Ishikawa (cell line): ENCODE results near the gene SEMA3D.

Source experiments
- CREB1 ChIP-seq: IDR thresholded peaks from 2 replicates; pipeline ENCODE4 v1.6.1; 2012; ENCODE audit warnings: low read depth
- EP300 ChIP-seq: IDR thresholded peaks from 2 replicates; pipeline ENCODE4 v1.6.1; 2012; ENCODE audit warnings: borderline replicate concordance
- FOXM1 ChIP-seq: IDR thresholded peaks from 2 replicates; pipeline ENCODE4 v1.6.1; 2012; ENCODE audit warnings: low read depth, borderline replicate concordance
- RAD21 ChIP-seq: IDR thresholded peaks from 2 replicates; pipeline ENCODE4 v1.6.1; 2012; ENCODE audit warnings: low read depth
- TEAD4 ChIP-seq: IDR thresholded peaks from 2 replicates; pipeline ENCODE4 v1.6.1; 2012
- YY1 ChIP-seq: IDR thresholded peaks from 2 replicates; pipeline ENCODE4 v1.6.1; 2012; ENCODE audit warnings: low read depth
- ZBTB7A ChIP-seq: IDR thresholded peaks from 2 replicates; pipeline ENCODE4 v1.6.1; 2012; ENCODE audit warnings: low read depth
- TF ChIP-seq, protein P1 (sequence below): IDR thresholded peaks from 2 replicates; pipeline ENCODE4 v1.6.1; 2012; ENCODE audit warnings: low read depth, mild to moderate bottlenecking
- TF ChIP-seq, protein P2 (sequence below): IDR thresholded peaks from 2 replicates; pipeline ENCODE4 v1.6.1; 2012

DNA sequence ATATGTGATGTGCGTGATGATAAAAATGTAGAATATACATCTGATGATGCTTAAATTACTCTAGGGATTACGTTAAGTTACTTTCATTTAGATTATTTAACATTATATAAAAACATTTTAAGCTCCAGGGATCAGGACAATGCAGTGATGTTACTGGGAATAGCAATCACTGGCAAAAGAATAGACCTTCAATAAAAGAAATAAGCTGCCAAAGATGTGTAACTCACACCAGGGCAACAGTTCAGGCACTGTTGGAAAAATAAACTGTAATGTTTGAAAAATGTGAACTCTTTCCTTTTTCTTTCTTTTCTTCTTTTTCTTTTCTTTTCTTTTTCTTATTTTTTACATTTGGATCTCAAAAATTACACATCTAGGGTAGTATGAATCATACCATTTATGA lies 131.7 kb downstream of the SEMA3D start:
- TF ChIP-seq, protein P1, sequence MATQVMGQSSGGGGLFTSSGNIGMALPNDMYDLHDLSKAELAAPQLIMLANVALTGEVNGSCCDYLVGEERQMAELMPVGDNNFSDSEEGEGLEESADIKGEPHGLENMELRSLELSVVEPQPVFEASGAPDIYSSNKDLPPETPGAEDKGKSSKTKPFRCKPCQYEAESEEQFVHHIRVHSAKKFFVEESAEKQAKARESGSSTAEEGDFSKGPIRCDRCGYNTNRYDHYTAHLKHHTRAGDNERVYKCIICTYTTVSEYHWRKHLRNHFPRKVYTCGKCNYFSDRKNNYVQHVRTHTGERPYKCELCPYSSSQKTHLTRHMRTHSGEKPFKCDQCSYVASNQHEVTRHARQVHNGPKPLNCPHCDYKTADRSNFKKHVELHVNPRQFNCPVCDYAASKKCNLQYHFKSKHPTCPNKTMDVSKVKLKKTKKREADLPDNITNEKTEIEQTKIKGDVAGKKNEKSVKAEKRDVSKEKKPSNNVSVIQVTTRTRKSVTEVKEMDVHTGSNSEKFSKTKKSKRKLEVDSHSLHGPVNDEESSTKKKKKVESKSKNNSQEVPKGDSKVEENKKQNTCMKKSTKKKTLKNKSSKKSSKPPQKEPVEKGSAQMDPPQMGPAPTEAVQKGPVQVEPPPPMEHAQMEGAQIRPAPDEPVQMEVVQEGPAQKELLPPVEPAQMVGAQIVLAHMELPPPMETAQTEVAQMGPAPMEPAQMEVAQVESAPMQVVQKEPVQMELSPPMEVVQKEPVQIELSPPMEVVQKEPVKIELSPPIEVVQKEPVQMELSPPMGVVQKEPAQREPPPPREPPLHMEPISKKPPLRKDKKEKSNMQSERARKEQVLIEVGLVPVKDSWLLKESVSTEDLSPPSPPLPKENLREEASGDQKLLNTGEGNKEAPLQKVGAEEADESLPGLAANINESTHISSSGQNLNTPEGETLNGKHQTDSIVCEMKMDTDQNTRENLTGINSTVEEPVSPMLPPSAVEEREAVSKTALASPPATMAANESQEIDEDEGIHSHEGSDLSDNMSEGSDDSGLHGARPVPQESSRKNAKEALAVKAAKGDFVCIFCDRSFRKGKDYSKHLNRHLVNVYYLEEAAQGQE: no peak
- TF ChIP-seq YY1: no peak
- no peak for TF ChIP-seq ZBTB7A
- TF ChIP-seq CREB1: no peak
- no peak for TF ChIP-seq RAD21
- TF ChIP-seq, protein P2, sequence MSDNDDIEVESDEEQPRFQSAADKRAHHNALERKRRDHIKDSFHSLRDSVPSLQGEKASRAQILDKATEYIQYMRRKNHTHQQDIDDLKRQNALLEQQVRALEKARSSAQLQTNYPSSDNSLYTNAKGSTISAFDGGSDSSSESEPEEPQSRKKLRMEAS: no peak
- no peak for TF ChIP-seq FOXM1
- no peak for TF ChIP-seq EP300
- TF ChIP-seq TEAD4: no peak
